ENCODE data around the gene CDO1. TPM values are rescaled to one million over a fixed set of nuclear protein-coding genes. Genes with fewer than 3 reads are reported as not detected.

CDO1 gene
- total RNA-seq, result 20.1 TPM
- long read RNA-seq, transcript CDO1-201 (5 exons, 1,860 nt), result major isoform, 6 of 6 reads
- long read RNA-seq, partial matches to known transcripts, result 0 of 6 reads
- long read RNA-seq, other reads (novel, unspliced or antisense), result 0 of 6 reads

DNA sequence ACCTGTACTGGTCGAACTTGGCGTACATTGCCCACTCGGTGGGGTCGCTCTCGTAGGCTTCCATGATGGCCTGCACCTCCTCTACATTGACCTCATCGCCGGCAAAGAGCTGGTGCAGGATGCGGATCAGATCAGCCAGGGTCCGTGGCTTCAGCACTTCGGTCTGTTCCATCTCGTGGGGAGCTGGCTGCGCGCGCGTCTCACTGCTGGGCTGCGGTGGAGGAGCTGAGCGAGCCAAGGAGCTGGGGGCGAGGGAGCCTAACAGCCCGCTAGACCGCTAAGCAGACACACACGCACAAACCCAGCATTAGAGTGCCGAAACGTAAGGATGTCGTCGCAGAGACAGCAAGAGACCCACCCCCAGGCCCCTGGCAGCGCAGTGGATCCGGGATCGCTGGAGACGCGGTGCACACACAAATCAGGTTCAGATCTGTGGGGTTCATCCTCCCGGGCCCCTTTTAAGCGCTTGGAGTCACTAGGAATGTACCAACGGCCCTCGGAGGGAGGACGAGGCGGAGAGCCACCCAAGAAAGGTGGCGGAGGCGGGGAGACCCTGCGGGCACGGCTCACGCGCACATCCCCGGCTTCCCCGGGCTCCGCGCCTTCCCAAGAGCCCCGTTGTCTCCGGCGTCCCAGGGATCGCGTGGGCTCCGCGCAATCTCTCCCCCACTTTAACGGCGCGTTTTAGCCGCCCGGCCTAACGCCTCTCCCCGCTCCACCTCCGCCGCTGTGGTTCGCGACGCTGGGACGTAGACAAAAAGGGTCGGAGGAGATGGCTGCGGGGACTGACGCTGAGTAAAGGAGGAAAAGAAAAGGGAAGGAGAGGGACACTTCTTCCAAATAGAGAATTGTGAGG, at the start of gene CDO1:
Gene CDO1 (minus strand): TSS at position 434 of the 856 bp plus-strand sequence. CDS start 262 bp downstream, at position 172.
- Histone ChIP-seq H3K9me3 (no peaks in the 10 kb centered on the region), H3K4me3 (peak within 1 kb of the TSS; percentile 54), H3K27ac (peak within 1 kb of the TSS; percentile 78), H3K27me3 (peaks cover 38% of the 10 kb centered on the region), H3K36me3 (no peaks in the 10 kb centered on the region), H3K4me1 (peaks cover 3% of the 10 kb centered on the region)
- DNase-seq (peak; percentile 65), ATAC-seq (peak; percentile 69)
- TF ChIP-seq, protein P1, sequence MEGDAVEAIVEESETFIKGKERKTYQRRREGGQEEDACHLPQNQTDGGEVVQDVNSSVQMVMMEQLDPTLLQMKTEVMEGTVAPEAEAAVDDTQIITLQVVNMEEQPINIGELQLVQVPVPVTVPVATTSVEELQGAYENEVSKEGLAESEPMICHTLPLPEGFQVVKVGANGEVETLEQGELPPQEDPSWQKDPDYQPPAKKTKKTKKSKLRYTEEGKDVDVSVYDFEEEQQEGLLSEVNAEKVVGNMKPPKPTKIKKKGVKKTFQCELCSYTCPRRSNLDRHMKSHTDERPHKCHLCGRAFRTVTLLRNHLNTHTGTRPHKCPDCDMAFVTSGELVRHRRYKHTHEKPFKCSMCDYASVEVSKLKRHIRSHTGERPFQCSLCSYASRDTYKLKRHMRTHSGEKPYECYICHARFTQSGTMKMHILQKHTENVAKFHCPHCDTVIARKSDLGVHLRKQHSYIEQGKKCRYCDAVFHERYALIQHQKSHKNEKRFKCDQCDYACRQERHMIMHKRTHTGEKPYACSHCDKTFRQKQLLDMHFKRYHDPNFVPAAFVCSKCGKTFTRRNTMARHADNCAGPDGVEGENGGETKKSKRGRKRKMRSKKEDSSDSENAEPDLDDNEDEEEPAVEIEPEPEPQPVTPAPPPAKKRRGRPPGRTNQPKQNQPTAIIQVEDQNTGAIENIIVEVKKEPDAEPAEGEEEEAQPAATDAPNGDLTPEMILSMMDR (IDR thresholded peaks at IDR 0.05), result no peak
- intact Hi-C loops (cut with DNase I), result no loop called here

DNA sequence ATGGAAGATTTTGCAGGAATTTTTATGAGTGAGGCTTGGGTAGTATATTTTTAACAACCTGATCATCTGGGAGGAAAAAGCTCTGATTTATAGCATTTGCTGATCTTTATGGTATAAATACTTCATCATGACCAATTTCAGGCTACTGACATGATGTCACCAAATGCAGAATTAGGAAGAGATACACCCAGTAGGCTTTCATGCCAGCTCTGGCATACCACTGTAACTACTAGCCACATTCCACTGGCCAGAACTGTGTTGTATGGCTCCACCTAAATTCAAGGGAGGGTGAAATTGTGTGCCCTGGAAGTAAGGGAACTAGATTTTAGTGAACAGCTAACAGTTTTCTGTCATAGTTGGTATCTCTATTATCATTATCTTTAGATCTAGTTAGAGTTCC, 42.9 kb upstream of the CDO1 start:
- no peaks in the 10 kb centered on the region for H3K27me3 ChIP-seq
- H3K4me3 ChIP-seq, result no peak overlapping the region
- ATAC-seq (no peak), DNase-seq (no peak)
- TF ChIP-seq, protein P1 (IDR thresholded peaks at IDR 0.05), result no peak
- no peaks in the 10 kb centered on the region for H3K36me3 ChIP-seq
- no peaks in the 10 kb centered on the region for H3K9me3 ChIP-seq
- no peak overlapping the region for H3K27ac ChIP-seq
- intact Hi-C loops (cut with DNase I), result no loop called here
- peaks cover 27% of the 10 kb centered on the region for H3K4me1 ChIP-seq

DNA sequence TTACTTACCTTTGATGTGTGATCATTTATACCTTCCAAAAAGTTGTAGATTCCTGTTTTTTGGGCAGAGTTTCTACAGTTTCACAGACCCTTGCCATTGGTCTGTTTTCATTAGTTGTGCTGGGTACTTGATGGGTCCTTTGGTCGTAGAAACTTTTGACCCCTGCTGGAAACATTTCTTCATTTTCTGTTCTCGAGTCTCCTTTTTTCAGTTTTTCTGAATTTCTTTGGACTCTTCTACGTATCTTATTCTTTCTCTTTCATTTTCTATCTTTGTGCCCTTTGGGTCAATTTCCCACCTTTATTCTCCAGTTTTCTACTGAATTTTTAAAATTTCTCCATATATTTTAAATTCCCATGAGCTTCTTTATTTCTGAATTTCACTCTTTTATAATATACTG, 41.9 kb upstream of the CDO1 start:
- H3K27ac ChIP-seq, result no peak overlapping the region
- H3K36me3 ChIP-seq, result no peaks in the 10 kb centered on the region
- no peak for ATAC-seq
- no peaks in the 10 kb centered on the region for H3K9me3 ChIP-seq
- H3K4me1 ChIP-seq, result peaks cover 27% of the 10 kb centered on the region
- TF ChIP-seq, protein P1 (IDR thresholded peaks at IDR 0.05), result no peak
- DNase-seq, result no peak
- H3K4me3 ChIP-seq, result no peak overlapping the region
- no peaks in the 10 kb centered on the region for H3K27me3 ChIP-seq
- intact Hi-C loops (cut with DNase I), result no loop called here

DNA sequence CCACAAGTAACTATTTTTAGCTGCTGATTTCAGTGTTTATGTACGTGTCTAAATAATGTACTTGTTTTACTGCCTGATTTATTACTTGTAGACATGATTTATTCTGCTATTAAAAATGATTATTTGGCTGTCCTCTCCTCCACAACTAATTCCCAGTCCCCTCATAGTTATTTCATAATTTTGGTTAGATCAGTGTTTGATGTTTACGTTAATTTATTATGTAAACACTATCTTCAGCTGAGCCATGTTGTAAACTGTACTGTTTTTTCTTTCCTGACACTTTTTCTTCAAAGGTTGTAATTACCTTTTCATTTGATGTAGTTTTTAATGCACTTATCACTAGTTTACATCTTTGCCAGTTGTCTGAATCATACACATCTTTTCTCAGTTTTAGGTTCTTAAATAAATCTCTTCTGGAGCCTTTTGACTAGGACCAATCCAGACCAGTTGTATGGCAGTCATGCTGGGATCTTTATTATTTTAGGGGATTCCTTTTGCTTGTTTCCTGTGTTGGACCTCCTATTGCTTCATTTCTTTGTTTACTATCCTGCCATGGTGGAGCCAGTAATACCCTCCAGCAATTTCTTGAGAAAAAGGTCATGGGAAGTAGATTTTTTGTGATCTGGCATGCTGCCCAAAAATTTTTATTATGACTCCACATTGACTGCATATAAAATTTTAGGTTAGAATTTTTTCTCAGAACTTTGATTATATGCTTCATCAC, 41.3 kb upstream of the CDO1 start:
- Histone ChIP-seq H3K4me1 (peaks cover 27% of the 10 kb centered on the region), H3K4me3 (no peak overlapping the region), H3K9me3 (no peaks in the 10 kb centered on the region), H3K36me3 (no peaks in the 10 kb centered on the region), H3K27me3 (no peaks in the 10 kb centered on the region), H3K27ac (no peak overlapping the region)
- ATAC-seq, result no peak
- TF ChIP-seq, protein P1 (IDR thresholded peaks at IDR 0.05), result no peak
- no peak for DNase-seq
- intact Hi-C loops (cut with DNase I), result no loop called here

DNA sequence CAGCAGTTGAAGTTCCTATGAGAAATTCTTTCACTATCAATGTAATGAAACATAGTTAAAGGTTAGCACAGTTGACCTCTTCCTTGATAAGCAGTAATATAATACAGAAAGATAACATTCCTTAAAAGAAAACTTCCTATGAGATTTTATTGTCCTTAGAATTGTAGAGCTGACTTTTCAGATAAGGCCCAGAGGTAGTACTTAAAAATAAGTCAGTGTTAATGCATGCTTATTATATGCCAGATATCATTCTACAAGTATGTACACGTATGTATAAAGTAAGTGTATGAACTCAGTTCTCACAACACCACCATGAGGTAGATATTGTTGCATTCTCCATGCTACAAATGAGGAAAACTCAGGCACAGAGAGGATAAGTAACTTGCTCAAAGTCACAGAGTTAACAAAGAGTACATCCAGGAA, 40.6 kb upstream of the CDO1 start:
- H3K4me1 ChIP-seq, result peaks cover 27% of the 10 kb centered on the region
- intact Hi-C loops (cut with DNase I), result no loop called here
- DNase-seq (no peak), ATAC-seq (no peak)
- H3K4me3 ChIP-seq, result no peak overlapping the region
- no peaks in the 10 kb centered on the region for H3K27me3 ChIP-seq
- H3K36me3 ChIP-seq, result no peaks in the 10 kb centered on the region
- no peaks in the 10 kb centered on the region for H3K9me3 ChIP-seq
- H3K27ac ChIP-seq, result no peak overlapping the region
- TF ChIP-seq, protein P1 (IDR thresholded peaks at IDR 0.05), result no peak

Data from upper lobe of right lung (tissue), 1 donor.